GM04503 (cell line): ENCODE data around the gene UBE2G2.

ENCODE experiments used
- DNase-seq: peaks from one replicate; pipeline ENCODE4 v3.0.0-alpha.2; 2012; ENCODE audit warnings: low read depth

UBE2G2 gene

GRCh38 chr21:44815225-44815624 lies 13.6 kb upstream of the UBE2G2 start:
- DNase-seq = no peak

- DNase-seq = no peak
Measured at GRCh38 chr21:44814498-44815023, 12.9 kb upstream of the UBE2G2 start.

DNA sequence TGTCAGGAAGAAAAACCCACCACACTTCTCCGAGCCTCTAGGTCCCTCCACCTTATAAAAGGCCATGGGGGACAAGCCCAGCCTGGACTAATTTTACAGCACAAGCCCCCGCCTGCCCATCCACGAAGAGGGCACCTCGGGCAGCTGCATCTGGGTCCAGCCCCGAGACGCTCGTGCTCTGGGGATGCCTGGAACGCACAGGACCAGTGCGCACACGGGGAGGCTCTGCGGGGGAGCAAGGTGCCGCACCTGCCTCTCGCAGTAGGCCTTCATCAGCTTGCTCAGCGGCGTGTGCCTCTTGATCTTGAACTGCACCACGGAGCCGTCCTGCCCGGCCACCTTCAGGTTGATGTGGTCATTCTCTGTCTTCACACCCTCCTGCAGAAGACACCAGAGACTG lies 12.1 kb upstream of the UBE2G2 start:
- DNase-seq = no peak

DNA sequence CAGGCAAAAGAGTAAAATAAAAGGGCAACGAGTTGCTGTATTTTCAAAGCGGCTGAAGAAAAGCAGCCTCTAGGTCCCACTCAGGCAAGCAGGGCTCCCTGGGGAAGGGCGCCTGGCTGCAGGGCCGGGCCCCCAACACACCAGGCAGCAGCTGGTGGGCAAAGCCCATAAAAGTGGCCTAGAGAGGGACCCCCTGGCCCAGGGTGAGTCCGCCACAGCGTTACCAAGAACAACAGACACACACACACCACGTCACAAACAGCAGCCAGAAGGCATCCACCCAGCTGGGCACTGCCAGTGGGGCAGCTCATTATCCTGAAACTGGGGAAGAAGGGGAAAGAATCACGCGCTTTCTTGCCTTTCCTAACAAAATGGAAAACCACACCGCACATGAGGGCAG lies 11.5 kb upstream of the UBE2G2 start:
- DNase-seq = no peak

DNA sequence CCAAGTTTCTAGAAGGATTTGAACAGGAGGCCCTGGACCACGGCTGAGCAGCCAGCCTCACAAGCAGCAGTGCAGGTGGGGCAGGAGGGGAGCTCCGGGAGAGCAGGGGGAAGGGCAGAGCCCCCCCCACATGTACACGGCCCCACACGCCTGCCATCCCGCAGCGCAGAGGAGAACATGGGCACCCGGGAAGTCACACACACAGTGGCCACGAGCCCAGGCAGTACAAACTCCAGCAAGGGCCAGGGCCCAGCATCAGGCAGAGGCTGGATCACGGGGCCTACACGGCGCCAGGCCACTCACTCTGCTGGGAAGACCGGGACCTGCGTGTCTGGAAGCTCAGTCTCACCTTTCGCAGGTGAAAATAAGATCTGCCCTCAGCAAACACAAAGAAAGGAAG lies 11.0 kb upstream of the UBE2G2 start:
- DNase-seq = no peak

DNA sequence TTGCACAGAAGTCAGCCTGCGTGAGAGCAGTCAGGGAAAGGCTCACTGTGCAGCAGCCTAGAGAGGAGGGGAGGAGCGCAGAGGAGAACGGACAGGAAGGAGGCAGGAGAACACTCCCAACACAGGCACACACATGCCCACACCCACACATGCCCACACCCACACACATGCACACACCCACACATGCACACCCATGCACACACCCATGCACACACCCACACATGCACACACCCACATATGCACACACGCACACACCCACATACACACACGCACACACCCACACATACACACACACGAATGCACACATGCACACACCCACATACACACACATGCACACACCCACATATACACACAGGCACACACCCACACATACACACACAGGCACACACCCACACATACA lies 9.2 kb upstream of the UBE2G2 start:
- DNase-seq = no peak

- no peak for DNase-seq
Measured at GRCh38 chr21:44805859-44806258, 4.2 kb upstream of the UBE2G2 start.

DNA sequence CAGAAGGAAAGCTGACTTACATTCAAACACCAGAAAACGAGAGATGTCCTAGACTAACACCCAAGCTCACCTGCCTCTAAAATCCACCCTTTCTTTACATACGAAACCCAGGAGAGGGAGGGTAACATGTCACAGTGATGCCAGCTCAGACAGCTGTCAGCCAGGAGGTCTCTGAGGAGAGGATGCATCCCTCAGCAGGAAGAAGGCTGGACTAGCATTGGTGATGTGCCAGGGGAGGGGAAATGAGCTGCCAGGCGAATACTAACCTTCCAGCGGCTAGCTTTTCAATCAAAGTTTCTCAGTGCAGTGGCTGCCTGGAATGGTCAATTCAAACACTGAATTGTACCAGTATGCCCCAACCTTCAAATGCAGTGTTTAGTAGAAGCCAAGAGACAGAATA lies 3.6 kb upstream of the UBE2G2 start:
- DNase-seq = no peak

DNA sequence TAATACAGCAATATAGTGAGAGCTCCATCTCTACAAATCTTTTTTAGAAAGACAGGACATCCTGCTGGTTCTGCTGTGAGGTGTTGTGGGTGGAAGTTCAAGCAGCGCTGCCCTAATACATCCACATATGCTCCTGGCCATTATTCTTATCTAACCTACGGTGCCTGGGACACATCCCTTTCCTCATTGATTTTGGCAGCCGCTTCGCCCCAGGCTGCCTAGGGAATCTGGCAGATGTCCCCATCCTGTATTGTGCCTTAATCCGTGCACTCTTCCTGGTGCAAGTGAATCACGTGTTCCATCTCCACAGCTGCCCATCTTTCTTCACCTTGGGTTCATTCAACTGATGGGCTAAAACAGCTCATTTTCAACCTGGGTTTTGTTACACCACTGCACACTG lies 3.1 kb upstream of the UBE2G2 start:
- DNase-seq = no peak

GRCh38 chr21:44803651-44804050 lies 2.0 kb upstream of the UBE2G2 start:
- DNase-seq = no peak

GRCh38 chr21:44802396-44803153 lies 955 bp upstream of the UBE2G2 start:
- no peak for DNase-seq

GRCh38 chr21:44800971-44801467 lies 601 bp downstream of the UBE2G2 start:
- DNase-seq = no peak

- DNase-seq = no peak
Measured at GRCh38 chr21:44800103-44800502, 1.5 kb downstream of the UBE2G2 start.

- no peak for DNase-seq
Measured at GRCh38 chr21:44799646-44800045, 2.0 kb downstream of the UBE2G2 start.

DNA sequence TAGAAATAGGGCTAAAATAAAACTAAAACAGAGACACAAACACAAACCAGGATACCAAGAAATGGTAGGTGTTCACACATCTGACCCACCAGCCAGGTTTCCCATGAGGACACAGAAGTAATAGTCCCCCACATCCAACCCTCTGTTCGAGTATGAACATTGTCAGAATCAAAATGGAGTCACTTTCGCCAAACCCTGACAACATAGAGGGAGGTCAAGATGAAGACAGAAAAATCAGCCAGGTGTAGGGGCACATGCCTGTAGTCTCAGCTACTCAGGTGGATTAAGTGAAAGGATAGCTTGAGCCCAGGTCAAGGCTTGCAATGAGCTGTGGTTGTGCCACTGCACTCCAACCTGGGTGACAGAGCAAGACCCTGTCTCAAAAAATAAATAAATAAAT lies 3.8 kb downstream of the UBE2G2 start:
- DNase-seq = no peak

DNA sequence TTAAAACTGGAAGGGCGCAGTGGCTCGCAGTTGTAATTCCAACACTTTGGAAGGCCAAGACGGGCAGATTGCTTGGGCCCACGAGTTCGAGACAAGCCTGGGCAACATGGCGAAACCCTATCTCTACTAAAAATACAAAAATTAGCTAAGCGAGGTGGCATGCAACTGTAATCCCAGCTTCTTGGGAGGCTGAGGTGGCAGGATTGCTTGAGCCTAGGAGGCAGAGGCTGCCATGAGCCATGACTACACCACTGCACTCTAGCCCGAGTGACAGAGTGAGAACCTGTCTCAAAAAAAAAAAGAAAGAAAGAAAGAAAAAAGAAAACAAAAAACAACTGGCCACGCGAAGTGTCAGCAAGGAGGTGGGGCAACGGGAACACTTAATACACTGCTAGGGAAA lies 6.3 kb downstream of the UBE2G2 start:
- DNase-seq = no peak

DNA sequence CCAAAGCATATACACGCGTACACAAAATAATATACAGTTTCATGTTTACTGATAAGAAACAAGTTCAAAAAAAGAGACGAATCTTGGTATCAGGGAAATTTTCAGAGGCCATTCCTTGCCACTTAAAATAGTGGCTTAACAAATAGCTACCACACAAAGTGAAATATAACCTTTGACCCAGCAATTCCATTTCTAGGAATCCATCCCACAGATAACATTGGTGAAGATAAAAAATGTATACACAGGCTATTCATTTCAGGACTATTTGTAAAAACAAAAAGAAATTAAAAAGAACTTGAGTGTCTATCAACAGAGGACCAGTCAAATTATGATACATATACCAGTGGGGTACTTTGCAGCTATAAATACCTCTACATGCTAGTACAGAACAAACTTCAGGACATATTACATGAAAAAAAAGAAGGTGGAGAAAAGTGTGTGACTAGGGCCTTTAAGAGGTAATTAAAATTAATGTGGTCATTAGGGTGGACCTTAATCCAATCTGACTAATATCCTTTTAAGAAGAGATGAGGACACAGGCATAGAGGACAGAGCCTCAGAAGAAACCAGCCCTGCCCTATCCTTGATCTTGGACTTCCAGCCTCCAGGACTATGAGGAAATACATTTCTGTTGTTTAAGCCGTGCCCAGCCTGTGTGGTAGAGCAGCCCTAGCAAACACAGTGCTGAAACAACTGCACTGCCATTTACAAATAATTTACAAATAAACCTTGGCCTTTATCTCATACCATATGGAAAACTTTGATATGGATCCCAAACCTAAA lies 7.8 kb downstream of the UBE2G2 start:
- no peak for DNase-seq

DNA sequence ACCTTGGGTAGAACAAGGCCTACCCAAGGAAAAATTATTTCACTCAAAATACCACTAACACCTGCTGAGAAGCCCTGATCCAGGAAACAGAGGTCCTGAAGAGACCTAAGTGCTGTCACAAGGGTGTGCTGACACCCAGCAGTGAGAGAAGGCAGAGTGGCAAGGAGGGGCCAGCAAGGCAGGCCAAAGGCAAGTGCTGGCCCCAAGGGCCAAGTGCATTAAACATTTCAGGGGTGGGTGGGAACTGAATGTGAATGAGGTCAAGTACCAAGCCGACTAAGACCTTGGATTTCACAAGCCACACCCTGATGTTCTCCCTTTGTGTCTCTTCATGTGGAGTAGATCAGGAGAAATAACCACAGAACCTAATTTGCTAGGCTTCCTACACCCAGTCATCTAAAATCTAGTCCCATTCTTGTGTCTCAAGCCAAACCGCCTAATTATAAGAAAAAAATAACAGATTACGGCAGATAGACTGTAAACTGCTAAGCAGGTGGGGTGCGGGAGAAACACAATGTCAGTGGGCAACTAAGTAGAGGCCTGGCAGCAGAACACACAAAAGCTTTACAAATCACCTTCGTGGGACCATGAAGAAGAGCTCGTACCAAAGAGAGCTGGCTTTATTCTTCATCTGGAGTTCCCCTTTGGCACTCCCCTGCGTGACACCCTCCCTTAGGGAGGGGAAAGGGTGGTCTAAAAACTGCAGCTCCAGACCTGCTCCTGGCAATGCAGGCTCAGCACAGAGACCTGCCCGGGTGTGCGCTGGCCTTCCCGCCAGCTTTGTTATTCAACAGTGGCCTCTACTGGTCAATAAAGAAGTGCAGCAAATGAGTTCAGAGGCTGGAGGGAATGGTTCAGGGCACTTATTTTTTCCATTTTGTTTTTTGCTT lies 8.7 kb downstream of the UBE2G2 start:
- no peak for DNase-seq

- no peak for DNase-seq
Measured at GRCh38 chr21:44791993-44792392, 9.6 kb downstream of the UBE2G2 start.

DNA sequence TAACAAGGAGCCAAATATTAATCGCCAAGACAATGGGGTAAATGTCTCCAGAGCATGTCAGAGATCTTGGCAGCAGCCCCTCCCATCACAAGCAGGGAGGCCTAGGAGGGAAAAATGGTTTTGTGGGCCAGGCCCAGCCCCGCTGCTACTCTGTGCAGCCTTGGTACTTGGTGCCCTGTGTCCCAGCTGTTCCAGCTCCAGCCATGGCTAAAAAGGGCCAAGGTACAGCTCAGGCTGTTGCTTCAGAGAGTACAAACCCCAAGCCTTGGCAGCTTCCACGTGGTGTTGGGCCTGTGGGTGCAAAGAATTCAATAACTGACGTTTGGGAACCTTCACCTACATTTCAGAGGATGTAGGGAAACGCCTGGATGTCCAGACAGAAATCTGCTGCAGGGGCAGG lies 10.4 kb downstream of the UBE2G2 start:
- DNase-seq = no peak

DNA sequence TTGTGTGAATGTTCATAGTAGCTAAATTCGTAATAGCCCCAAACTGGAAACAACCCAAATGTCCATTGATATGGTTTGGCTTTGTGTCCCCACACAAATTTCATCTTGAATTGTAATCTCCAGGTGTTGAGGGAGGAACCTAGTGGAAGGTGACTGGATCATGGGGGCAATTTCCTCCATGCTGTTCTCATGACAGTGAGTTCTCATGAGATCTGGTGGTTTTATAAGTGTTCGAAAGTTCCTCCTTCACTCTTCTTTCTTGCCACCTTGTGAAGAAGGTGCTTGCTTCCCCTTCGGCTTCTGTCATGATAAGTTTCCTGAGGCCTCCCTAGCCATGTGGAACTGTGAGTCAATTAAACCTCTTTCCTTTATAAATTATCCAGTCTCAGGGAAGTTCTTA lies 11.3 kb downstream of the UBE2G2 start:
- DNase-seq = no peak

DNA sequence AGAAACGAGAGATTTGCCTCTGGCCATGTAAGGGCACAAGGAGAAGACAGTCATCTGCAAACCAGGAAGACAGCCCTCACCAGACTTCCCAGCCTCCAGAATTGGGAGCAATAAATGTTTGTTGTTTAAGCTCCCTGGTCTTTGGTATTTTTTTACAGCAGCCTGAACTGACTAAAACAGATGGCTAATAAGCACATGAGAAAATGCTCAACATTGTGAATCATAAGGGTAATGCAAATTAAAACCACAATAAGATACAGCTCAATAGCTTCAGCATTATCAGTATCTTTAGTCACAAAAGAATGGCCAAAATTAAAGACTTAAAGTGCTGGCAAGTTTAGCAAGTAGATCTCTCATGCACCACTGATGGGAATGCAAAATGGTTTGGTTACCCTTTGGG lies 11.7 kb downstream of the UBE2G2 start:
- DNase-seq = peak; percentile 67
